Measurements from ENCODE around the gene BMF.

The BMF gene

GRCh38 chr15:40104296-40104864 lies 4.3 kb downstream of the BMF start:
- H3K27me3 ChIP-seq (ENCODE audit: control insufficient read depth, low read length), result no peaks in the 10 kb centered on the region
- H3K27ac ChIP-seq (ENCODE audit: low read depth, low read length), result peak overlapping the region; percentile 87
- H3F3A ChIP-seq (ENCODE audit: control insufficient read depth, insufficient read depth), result peaks cover 20% of the 10 kb centered on the region
- no peaks in the 10 kb centered on the region for H3K9me3 ChIP-seq (ENCODE audit: control insufficient read depth, insufficient read depth, low read length)
- peak overlapping the region; percentile 89 for H3K4me3 ChIP-seq (ENCODE audit: low read length)
- H3K4me1 ChIP-seq (ENCODE audit: control insufficient read depth, low read length), result peaks cover 92% of the 10 kb centered on the region
- H3K36me3 ChIP-seq (ENCODE audit: control insufficient read depth, low read length), result peaks cover 42% of the 10 kb centered on the region
- peak overlapping the region; percentile 84 for H3K4me2 ChIP-seq (ENCODE audit: low read length)
- H4K20me1 ChIP-seq (ENCODE audit: control insufficient read depth, insufficient read depth, low read depth, low read length), result no peaks in the 10 kb centered on the region
- no peak for TF ChIP-seq CTCF (IDR thresholded peaks at IDR 0.05; ENCODE audit: low read depth, low read length, poor library complexity, severe bottlenecking)
- no peak for TF ChIP-seq EZH2phosphoT487 (IDR thresholded peaks at IDR 0.05; ENCODE audit: borderline replicate concordance, low read length)
- peaks cover 48% of the 10 kb centered on the region for H3K79me2 ChIP-seq (ENCODE audit: control insufficient read depth, low read length)
- no peaks in the 10 kb centered on the region for H3K9me2 ChIP-seq (replicated peaks; ENCODE audit: control insufficient read depth, low read length)

GRCh38 chr15:40103864-40104271 lies 4.8 kb downstream of the BMF start:
- TF ChIP-seq CTCF (IDR thresholded peaks at IDR 0.05; ENCODE audit: low read depth, low read length, poor library complexity, severe bottlenecking) (no peak), EZH2phosphoT487 (IDR thresholded peaks at IDR 0.05; ENCODE audit: borderline replicate concordance, low read length) (no peak)
- H3K9me3 ChIP-seq (ENCODE audit: control insufficient read depth, insufficient read depth, low read length), result no peaks in the 10 kb centered on the region
- no peaks in the 10 kb centered on the region for H3K27me3 ChIP-seq (ENCODE audit: control insufficient read depth, low read length)
- peaks cover 25% of the 10 kb centered on the region for H3F3A ChIP-seq (ENCODE audit: control insufficient read depth, insufficient read depth)
- peak overlapping the region; percentile 84 for H3K4me2 ChIP-seq (ENCODE audit: low read length)
- 0 out of 2 replicates have a peak overlapping the region, but pooled peaks have one; percentile 87 for H3K27ac ChIP-seq (ENCODE audit: low read depth, low read length)
- H3K36me3 ChIP-seq (ENCODE audit: control insufficient read depth, low read length), result peaks cover 42% of the 10 kb centered on the region
- H4K20me1 ChIP-seq (ENCODE audit: control insufficient read depth, insufficient read depth, low read depth, low read length), result no peaks in the 10 kb centered on the region
- H3K79me2 ChIP-seq (ENCODE audit: control insufficient read depth, low read length), result peaks cover 48% of the 10 kb centered on the region
- H3K4me1 ChIP-seq (ENCODE audit: control insufficient read depth, low read length), result peaks cover 93% of the 10 kb centered on the region
- no peaks in the 10 kb centered on the region for H3K9me2 ChIP-seq (replicated peaks; ENCODE audit: control insufficient read depth, low read length)
- peak overlapping the region; percentile 89 for H3K4me3 ChIP-seq (ENCODE audit: low read length)

- Histone ChIP-seq H3K9me2 (replicated peaks; ENCODE audit: control insufficient read depth, low read length) (no peaks in the 10 kb centered on the region), H3K4me1 (ENCODE audit: control insufficient read depth, low read length) (peaks cover 99% of the 10 kb centered on the region), H3K9me3 (ENCODE audit: control insufficient read depth, insufficient read depth, low read length) (no peaks in the 10 kb centered on the region), H3K4me3 (ENCODE audit: low read length) (no peak overlapping the region), H3K79me2 (ENCODE audit: control insufficient read depth, low read length) (peaks cover 44% of the 10 kb centered on the region), H3K27me3 (ENCODE audit: control insufficient read depth, low read length) (no peaks in the 10 kb centered on the region), H3F3A (ENCODE audit: control insufficient read depth, insufficient read depth) (peaks cover 29% of the 10 kb centered on the region), H3K4me2 (ENCODE audit: low read length) (peak overlapping the region; percentile 84; the same call in 1 of the 2 replicates), H3K36me3 (ENCODE audit: control insufficient read depth, low read length) (peaks cover 42% of the 10 kb centered on the region), H3K27ac (ENCODE audit: low read depth, low read length) (peak overlapping the region; percentile 13; the same call in 1 of the 2 replicates), H4K20me1 (ENCODE audit: control insufficient read depth, insufficient read depth, low read depth, low read length) (no peaks in the 10 kb centered on the region)
- TF ChIP-seq CTCF (IDR thresholded peaks at IDR 0.05; ENCODE audit: low read depth, low read length, poor library complexity, severe bottlenecking) (no peak), EZH2phosphoT487 (IDR thresholded peaks at IDR 0.05; ENCODE audit: borderline replicate concordance, low read length) (no peak)
Measured at GRCh38 chr15:40102897-40103858, 5.5 kb downstream of the BMF start.

Measured in DOHH2 (cell line).